CD4-positive, alpha-beta T cell treated with Interferon gamma for 1 hour (primary cell): ENCODE data around the gene SH3D21.

ENCODE experiments used
- DNase-seq: peaks from one replicate; pipeline ENCODE4 v3.0.0-alpha.2; 2020

SH3D21 gene

DNA sequence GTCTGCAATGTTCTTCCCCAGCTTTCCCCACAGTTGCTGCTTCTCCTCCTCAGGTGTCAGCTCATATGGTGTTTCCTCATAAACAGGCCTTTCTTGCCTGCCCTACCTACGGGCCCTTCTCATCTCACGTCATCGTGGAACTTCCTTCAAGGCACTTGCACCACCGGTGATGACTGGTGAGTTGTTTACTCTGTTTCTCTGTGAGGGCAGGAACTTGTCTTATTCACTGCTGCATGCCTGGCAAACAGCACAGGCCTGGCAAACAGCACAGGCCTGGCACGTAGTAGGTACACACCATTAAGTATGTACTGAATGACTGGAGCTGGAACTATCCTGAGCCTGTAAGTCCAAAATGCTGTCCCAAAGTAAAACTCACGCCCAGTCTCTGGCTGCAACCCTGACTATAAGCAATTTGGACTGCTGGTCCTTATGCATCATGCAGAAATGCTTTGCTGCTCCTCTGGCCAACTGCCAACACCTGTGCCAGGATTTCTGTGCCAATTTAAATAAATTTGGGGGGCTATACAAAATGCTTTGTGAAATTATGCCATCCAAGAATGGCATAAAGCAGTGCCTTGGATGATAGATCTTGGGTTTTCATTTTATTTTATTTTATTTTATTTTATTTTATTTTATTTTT lies 53.9 kb downstream of the SH3D21 start:
- peak; percentile 60 for DNase-seq

DNA sequence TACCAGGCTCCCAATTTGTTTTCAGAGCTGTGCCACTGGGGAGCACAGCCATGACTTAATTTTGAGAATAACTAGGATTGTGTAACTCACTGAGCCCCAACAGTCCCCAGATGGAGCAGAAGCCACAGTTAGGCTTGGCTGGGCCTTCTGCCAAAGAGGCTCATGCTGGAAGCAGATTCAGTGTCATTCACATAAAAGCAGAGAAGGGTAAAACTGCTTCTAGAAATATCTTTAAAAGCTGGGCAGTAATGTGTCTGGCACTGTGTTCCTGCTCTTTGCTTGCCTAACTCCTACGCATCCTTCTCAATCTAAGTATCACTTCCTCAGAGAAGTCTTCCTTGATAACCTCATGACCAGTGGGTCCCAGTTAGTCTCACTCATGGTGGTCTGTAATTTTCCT lies 59.2 kb downstream of the SH3D21 start:
- no peak for DNase-seq

DNA sequence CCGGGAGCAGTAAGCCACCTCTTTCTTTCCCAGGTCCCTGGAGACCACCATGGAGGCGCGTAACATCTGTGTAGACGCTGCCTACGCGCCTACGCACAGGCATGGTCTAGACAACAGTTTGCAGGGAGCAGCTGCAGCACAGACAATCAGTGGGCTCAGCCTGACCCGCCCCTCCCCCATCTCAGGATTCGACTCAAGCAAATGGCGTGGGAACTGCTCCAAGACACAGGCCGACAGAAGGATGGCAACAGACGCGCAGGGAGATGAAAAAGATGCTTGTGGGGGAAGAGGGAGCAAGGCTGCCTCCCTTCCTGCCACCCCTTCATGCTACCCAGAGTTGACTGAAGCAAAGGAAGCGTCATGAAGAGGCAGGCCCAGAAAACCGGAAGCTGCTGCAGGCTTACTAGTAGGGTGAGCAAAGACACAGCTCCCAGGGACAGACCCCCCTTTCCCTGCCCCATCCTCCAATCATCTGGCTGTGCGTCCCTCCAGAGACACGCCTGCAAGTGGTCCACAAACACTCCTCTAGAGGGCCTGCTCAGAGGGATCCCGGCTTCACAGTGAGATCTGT lies 60.0 kb downstream of the SH3D21 start:
- peak; percentile 69 for DNase-seq

GRCh38 chr1:36367066-36367465 lies 60.9 kb downstream of the SH3D21 start:
- DNase-seq = no peak

- no peak for DNase-seq
These were observed 61.6 kb downstream of the SH3D21 start for GRCh38 chr1:36367798-36368197.

- DNase-seq = peak; percentile 70
These were observed 63.1 kb downstream of the SH3D21 start for GRCh38 chr1:36369061-36369861.
